Suprapubic skin (tissue), 4 donors: ENCODE data around the gene ANO2. TPM values are rescaled to one million over a fixed set of nuclear protein-coding genes. Genes with fewer than 3 reads are reported as not detected.

Source experiments
- DNase-seq, 2 donors: peaks; one replicate each; pipeline ENCODE4 v3.0.0-alpha.2; 2019; ENCODE audit warnings: low spot score in 2 of 2
- H3K27ac ChIP-seq: fragments of 200-600 bp; sonication (generic); one replicate; pipeline ENCODE4 v1.5.1; 2019
- H3K27me3 ChIP-seq: fragments of 200-600 bp; sonication (generic); one replicate; pipeline ENCODE4 v1.5.1; 2019
- H3K36me3 ChIP-seq: fragments of 200-600 bp; sonication (generic); one replicate; pipeline ENCODE4 v1.5.1; 2019
- H3K4me1 ChIP-seq: fragments of 200-600 bp; sonication (generic); one replicate; pipeline ENCODE4 v1.5.1; 2019
- H3K4me3 ChIP-seq: fragments of 200-600 bp; sonication (generic); one replicate; pipeline ENCODE4 v1.5.1; 2019; ENCODE audit warnings: mild to moderate bottlenecking
- H3K9me3 ChIP-seq: fragments of 200-600 bp; sonication (generic); one replicate; pipeline ENCODE4 v1.5.1; 2019
- CTCF ChIP-seq, 2 donors: fragments of 200-600 bp in 1 of 2; fragments of 450-650 bp in 1 of 2; sonication (generic) in 1 of 2; IDR thresholded peaks; one replicate each; pipeline ENCODE4 v1.5.1; 2016 to 2019; ENCODE audit warnings: antibody characterized with exemption in 2 of 2, mild to moderate bottlenecking in 1 of 2, moderate library complexity in 1 of 2
- EP300 ChIP-seq: sonication (generic); formaldehyde crosslinking; IDR thresholded peaks from one replicate; pipeline ENCODE4 v1.6.1; 2017; ENCODE audit warnings: antibody characterized with exemption
- POLR2A ChIP-seq, 2 donors: fragments of 450-650 bp; IDR thresholded peaks; one replicate each; pipeline ENCODE4 v1.6.1; 2017; ENCODE audit warnings: antibody characterized with exemption in 2 of 2, mild to moderate bottlenecking in 2 of 2, moderate library complexity in 2 of 2
- POLR2AphosphoS5 ChIP-seq, 3 donors: sonication (generic); formaldehyde crosslinking; IDR thresholded peaks; one replicate each; pipeline ENCODE4 v1.6.1; 2017; ENCODE audit warnings: antibody characterized with exemption in 3 of 3
- WGBS: methylation state at CpG from one replicate; pipeline ENCODE4 v1.1.5; 2018; 5-methylcytosine and 5-hydroxymethylcytosine counted together
- total RNA-seq, 4 donors: library from RNA; depleted of rRNA; stranded (reverse); fragments of >200 nt; gene quantifications; one replicate each; pipeline ENCODE4 v1.1.0, GENCODE V29; 2016

Gene ANO2
- total RNA-seq, 4 donors from 2014 or later, result 1.1 to 9.7 (median 2.0) TPM

GRCh38 chr12:5809586-5809985 is 135.5 kb downstream of the ANO2 start:
- no peaks in the 10 kb centered on the region for H3K36me3 ChIP-seq
- H3K9me3 ChIP-seq, result no peaks in the 10 kb centered on the region
- TF ChIP-seq POLR2AphosphoS5 (IDR thresholded peaks at IDR 0.05), result no peak
- peaks cover 28% of the 10 kb centered on the region for H3K27me3 ChIP-seq
- no peaks in the 10 kb centered on the region for H3K4me1 ChIP-seq
- no peak overlapping the region for H3K4me3 ChIP-seq
- H3K27ac ChIP-seq, result no peak overlapping the region
- 90% methylated on average over 9 of the region's 9 CpGs for WGBS
- no peak for DNase-seq

- Histone ChIP-seq H3K4me1 (no peaks in the 10 kb centered on the region), H3K27me3 (peaks cover 29% of the 10 kb centered on the region), H3K4me3 (no peak overlapping the region), H3K27ac (no peak overlapping the region), H3K36me3 (no peaks in the 10 kb centered on the region), H3K9me3 (no peaks in the 10 kb centered on the region)
- no peak for DNase-seq
- TF ChIP-seq POLR2A (IDR thresholded peaks at IDR 0.05) (no peak), CTCF (IDR thresholded peaks at IDR 0.05) (no peak), EP300 (no peak), POLR2AphosphoS5 (IDR thresholded peaks at IDR 0.05) (no peak)
- WGBS, result 50% methylated on average over 4 of the region's 4 CpGs
These were observed 136.1 kb downstream of the ANO2 start for GRCh38 chr12:5808981-5809380.

GRCh38 chr12:5807514-5808219 is 137.4 kb downstream of the ANO2 start:
- no peak for DNase-seq
- H3K36me3 ChIP-seq, result no peaks in the 10 kb centered on the region
- H3K4me1 ChIP-seq, result no peaks in the 10 kb centered on the region
- H3K27me3 ChIP-seq, result peaks cover 37% of the 10 kb centered on the region
- H3K27ac ChIP-seq, result no peak overlapping the region
- H3K4me3 ChIP-seq, result no peak overlapping the region
- no peaks in the 10 kb centered on the region for H3K9me3 ChIP-seq
- WGBS, result 84% methylated on average over 8 of the region's 8 CpGs
- TF ChIP-seq EP300 (no peak), POLR2A (IDR thresholded peaks at IDR 0.05) (no peak), POLR2AphosphoS5 (IDR thresholded peaks at IDR 0.05) (no peak), CTCF (IDR thresholded peaks at IDR 0.05) (no peak)

- DNase-seq, result no peak
- H3K27me3 ChIP-seq, result peaks cover 37% of the 10 kb centered on the region
- no peak overlapping the region for H3K4me3 ChIP-seq
- no peaks in the 10 kb centered on the region for H3K4me1 ChIP-seq
- H3K36me3 ChIP-seq, result no peaks in the 10 kb centered on the region
- TF ChIP-seq EP300, result no peak
- no peak for TF ChIP-seq POLR2AphosphoS5 (IDR thresholded peaks at IDR 0.05)
- TF ChIP-seq CTCF (IDR thresholded peaks at IDR 0.05), result no peak
- no peak for TF ChIP-seq POLR2A (IDR thresholded peaks at IDR 0.05)
- no peak overlapping the region for H3K27ac ChIP-seq
- H3K9me3 ChIP-seq, result no peaks in the 10 kb centered on the region
- WGBS, result 92% methylated on average over 6 of the region's 6 CpGs
These were observed 138.0 kb downstream of the ANO2 start for GRCh38 chr12:5807090-5807414.

GRCh38 chr12:5806371-5807089 is 138.5 kb downstream of the ANO2 start:
- DNase-seq, result no peak
- Histone ChIP-seq H3K9me3 (no peaks in the 10 kb centered on the region), H3K36me3 (no peaks in the 10 kb centered on the region), H3K4me1 (no peaks in the 10 kb centered on the region), H3K27ac (no peak overlapping the region), H3K27me3 (peaks cover 41% of the 10 kb centered on the region), H3K4me3 (no peak overlapping the region)
- 84% methylated on average over 10 of the region's 10 CpGs for WGBS
- TF ChIP-seq EP300 (no peak), POLR2A (IDR thresholded peaks at IDR 0.05) (no peak), CTCF (IDR thresholded peaks at IDR 0.05) (no peak), POLR2AphosphoS5 (IDR thresholded peaks at IDR 0.05) (no peak)
